CD4-positive, alpha-beta memory T cell (primary cell): ENCODE measurements around the gene CCR9. TPM values are rescaled to one million over a fixed set of nuclear protein-coding genes. Genes with fewer than 3 reads are reported as not detected.

Experiments used
- CTCF ChIA-PET: fragments of 350-600 bp; sonication (Branson Sonifier 250); formaldehyde crosslinking; loops from one replicate; lab custom pipeline; 2021; ENCODE audit warnings: inconsistent platforms; ENCODE audit not compliant: partially characterized antibody; lab: Charles Lee
- POLR2A ChIA-PET: fragments of 350-600 bp; sonication (Branson Sonifier 250); formaldehyde crosslinking; loops from one replicate; lab custom pipeline; 2021; ENCODE audit not compliant: partially characterized antibody; lab: Charles Lee
- DNase-seq, 5 donors: peaks; one replicate each; pipeline versions ENCODE4 v3.0.0 to v3.0.0-alpha.2; 2020 to 2022; ENCODE audit warnings: mixed read lengths in 1 of 5
- H3K27ac ChIP-seq: one replicate; pipeline ENCODE4 v1.7.0; 2013; ENCODE audit warnings: low read depth, low read length
- H3K27me3 ChIP-seq: 2 replicates; pipeline ENCODE4 v1.7.0; 2013; ENCODE audit warnings: mild to moderate bottlenecking, low read length, moderate library complexity; ENCODE audit not compliant: insufficient read depth
- H3K36me3 ChIP-seq: 2 replicates; pipeline ENCODE4 v1.7.0; 2013; ENCODE audit warnings: mild to moderate bottlenecking, low read length, moderate library complexity; ENCODE audit not compliant: insufficient read depth
- H3K4me1 ChIP-seq: 2 replicates; pipeline ENCODE4 v1.7.0; 2013; ENCODE audit warnings: mild to moderate bottlenecking, low read length, moderate library complexity; ENCODE audit not compliant: insufficient read depth
- H3K4me3 ChIP-seq, 2 donors: one replicate each; pipeline ENCODE4 v1.7.0; 2013; ENCODE audit warnings: low read length in 2 of 2, mild to moderate bottlenecking in 1 of 2
- H3K9me3 ChIP-seq, 2 donors: one replicate each; pipeline ENCODE4 v1.7.0; 2013; ENCODE audit warnings: low read length in 2 of 2, control low read depth in 1 of 2; ENCODE audit not compliant: control insufficient read depth in 1 of 2
- H3K27ac Mint-ChIP-seq, 7 donors: one replicate each; pipeline ENCODE4 v1.8.0; 2020 to 2021; ENCODE audit warnings: mixed read lengths in 7 of 7, mild to moderate bottlenecking in 6 of 7, inconsistent platforms in 3 of 7, moderate library complexity in 3 of 7
- H3K27me3 Mint-ChIP-seq, 2 donors: one replicate each; pipeline ENCODE4 v1.8.0; 2020 to 2021; ENCODE audit warnings: mixed read lengths in 2 of 2
- H3K36me3 Mint-ChIP-seq, 2 donors: one replicate each; pipeline ENCODE4 v1.8.0; 2020 to 2021; ENCODE audit warnings: mixed read lengths in 2 of 2, inconsistent platforms in 1 of 2, mild to moderate bottlenecking in 1 of 2
- H3K4me1 Mint-ChIP-seq, 4 donors: one replicate each; pipeline ENCODE4 v1.8.0; 2020 to 2021; ENCODE audit warnings: mixed read lengths in 4 of 4, mild to moderate bottlenecking in 1 of 4
- H3K4me3 Mint-ChIP-seq, 8 donors: one replicate each; pipeline ENCODE4 v1.8.0; 2020 to 2021; ENCODE audit warnings: mixed read lengths in 8 of 8, mild to moderate bottlenecking in 7 of 8, moderate library complexity in 6 of 8, inconsistent platforms in 3 of 8
- H3K9me3 Mint-ChIP-seq, 8 donors: one replicate each; pipeline ENCODE4 v1.8.0; 2020 to 2021; ENCODE audit warnings: mixed read lengths in 8 of 8, mild to moderate bottlenecking in 5 of 8, inconsistent platforms in 3 of 8, moderate library complexity in 1 of 8
- intact Hi-C: fragments of 100-400 bp; cut with micrococcal nuclease; formaldehyde crosslinking; loops from one replicate; pipeline ENCODE4 v1.15.1; 2023
- polyA plus RNA-seq, 2 donors: library from polyadenylated mRNA; unstranded; fragments of 300-500 nt; fragmentation: Illumina TruSeq; gene quantifications; one replicate each; pipeline ENCODE4 v1.2.3, GENCODE V29; 2021
- total RNA-seq, 2 experiments: library from RNA; stranded (reverse); gene quantifications; one replicate each; pipeline ENCODE4 v1.2.3, GENCODE V29; 2021

The CCR9 gene
- total and polyA plus RNA-seq, 4 experiments from 2014 or later, result 3.9 to 4.5 (median 4.2) TPM

DNA sequence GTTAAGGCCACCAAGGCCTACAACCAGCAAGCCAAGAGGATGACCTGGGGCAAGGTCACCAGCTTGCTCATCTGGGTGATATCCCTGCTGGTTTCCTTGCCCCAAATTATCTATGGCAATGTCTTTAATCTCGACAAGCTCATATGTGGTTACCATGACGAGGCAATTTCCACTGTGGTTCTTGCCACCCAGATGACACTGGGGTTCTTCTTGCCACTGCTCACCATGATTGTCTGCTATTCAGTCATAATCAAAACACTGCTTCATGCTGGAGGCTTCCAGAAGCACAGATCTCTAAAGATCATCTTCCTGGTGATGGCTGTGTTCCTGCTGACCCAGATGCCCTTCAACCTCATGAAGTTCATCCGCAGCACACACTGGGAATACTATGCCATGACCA, 60.5 kb downstream of the CCR9 start:
- intact Hi-C loops, result no loop called here
- Mint-ChIP-seq H3K4me1 (peaks cover 52 to 97% (median 82%) of the 10 kb centered on the region in 4 donors), H3K27me3 (no peaks in the 10 kb centered on the region), H3K36me3 (peaks cover 70 to 72% of the 10 kb centered on the region in 2 donors), H3K27ac (peak overlapping the region in 6 of 7 donors; percentile 22 to 83 (median 68)), H3K9me3 (peaks cover 0 to 2% (median 0%) of the 10 kb centered on the region in 8 donors), H3K4me3 (peak overlapping the region in 5 of 8 donors; percentile 4 to 64 (median 52))
- POLR2A ChIA-PET, result interaction anchor here (1.2 to 18.1 kb wide), 3 partner anchors 8 to 47 kb away, joined by 4 to 195 read pairs (median 90); partner anchors contain the start of gene FYCO1
- Histone ChIP-seq H3K36me3 (peaks cover 54% of the 10 kb centered on the region), H3K27me3 (no peaks in the 10 kb centered on the region), H3K4me3 (no peak overlapping the region), H3K4me1 (peaks cover 99% of the 10 kb centered on the region), H3K9me3 (no peaks in the 10 kb centered on the region), H3K27ac (no peak overlapping the region)
- DNase-seq, result no peak
- CTCF ChIA-PET, result interaction anchor here (1.0 to 23.5 kb wide), 4 partner anchors 16 to 132 kb away, joined by 3 to 677 read pairs (median 80); no protein-coding TSS in a partner anchor

DNA sequence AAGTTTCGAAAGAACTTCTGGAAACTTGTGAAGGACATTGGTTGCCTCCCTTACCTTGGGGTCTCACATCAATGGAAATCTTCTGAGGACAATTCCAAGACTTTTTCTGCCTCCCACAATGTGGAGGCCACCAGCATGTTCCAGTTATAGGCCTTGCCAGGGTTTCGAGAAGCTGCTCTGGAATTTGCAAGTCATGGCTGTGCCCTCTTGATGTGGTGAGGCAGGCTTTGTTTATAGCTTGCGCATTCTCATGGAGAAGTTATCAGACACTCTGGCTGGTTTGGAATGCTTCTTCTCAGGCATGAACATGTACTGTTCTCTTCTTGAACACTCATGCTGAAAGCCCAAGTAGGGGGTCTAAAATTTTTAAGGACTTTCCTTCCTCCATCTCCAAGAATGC, 61.0 kb downstream of the CCR9 start:
- H3K9me3 Mint-ChIP-seq, result peaks cover 0 to 2% (median 0%) of the 10 kb centered on the region in 8 donors
- Histone ChIP-seq H3K36me3 (peaks cover 59% of the 10 kb centered on the region), H3K9me3 (no peaks in the 10 kb centered on the region), H3K4me1 (peaks cover 97% of the 10 kb centered on the region), H3K27me3 (no peaks in the 10 kb centered on the region), H3K4me3 (no peak overlapping the region), H3K27ac (no peak overlapping the region)
- peak overlapping the region in 3 of 8 donors; percentile 4 to 63 (median 48) for H3K4me3 Mint-ChIP-seq
- H3K27ac Mint-ChIP-seq, result peak overlapping the region in 6 of 7 donors; percentile 37 to 80 (median 64)
- DNase-seq, result no peak
- POLR2A ChIA-PET, result interaction anchor here (1.2 to 18.1 kb wide), 3 partner anchors 8 to 47 kb away, joined by 4 to 195 read pairs (median 90); partner anchors contain the start of gene FYCO1
- H3K36me3 Mint-ChIP-seq, result peaks cover 74% of the 10 kb centered on the region in 2 donors
- intact Hi-C loops, result no loop called here
- CTCF ChIA-PET, result interaction anchor here (1.0 to 23.5 kb wide), 3 partner anchors 9 to 132 kb away, joined by 3 to 677 read pairs (median 24); no protein-coding TSS in a partner anchor
- H3K4me1 Mint-ChIP-seq, result peaks cover 52 to 97% (median 79%) of the 10 kb centered on the region in 4 donors
- H3K27me3 Mint-ChIP-seq, result no peaks in the 10 kb centered on the region

DNA sequence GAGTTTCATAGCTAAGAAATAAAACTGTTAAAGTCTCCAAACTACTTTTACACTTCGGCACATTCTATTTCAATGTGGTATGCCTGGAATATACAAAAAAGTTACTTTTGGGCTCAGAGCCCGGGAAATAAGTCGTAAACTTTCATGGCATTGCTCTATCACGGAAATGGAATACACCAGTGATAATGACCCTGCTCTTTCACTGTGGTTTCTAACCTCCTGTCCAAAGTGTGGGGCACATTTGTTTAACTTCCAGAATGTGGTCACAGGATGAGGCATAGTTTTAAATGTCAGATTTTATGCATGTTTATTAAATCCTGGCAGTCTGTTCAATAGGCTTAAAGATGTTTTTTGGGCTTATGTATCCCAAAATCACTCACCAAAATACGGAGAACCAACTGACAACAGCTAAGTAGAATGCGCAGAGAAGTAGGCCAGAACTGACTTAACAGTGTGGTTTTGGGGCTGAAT, 62.0 kb downstream of the CCR9 start:
- ChIA-PET POLR2A (interaction anchor here (0.5 to 18.1 kb wide), 6 partner anchors 9 to 121 kb away, joined by 3 to 195 read pairs (median 4); partner anchors contain the start of gene FYCO1), CTCF (interaction anchor here (5.1 to 23.5 kb wide), 2 partner anchors 10 to 131 kb away, joined by 24 to 677 read pairs; no protein-coding TSS in a partner anchor)
- intact Hi-C loops, result no loop called here
- Mint-ChIP-seq H3K27ac (peak overlapping the region; percentile 35 to 83 (median 79)), H3K27me3 (no peaks in the 10 kb centered on the region), H3K4me3 (peak overlapping the region in 5 of 8 donors; percentile 17 to 65 (median 22)), H3K4me1 (peaks cover 42 to 97% (median 74%) of the 10 kb centered on the region in 4 donors), H3K9me3 (peaks cover 0 to 2% (median 0%) of the 10 kb centered on the region in 8 donors), H3K36me3 (peaks cover 79 to 84% of the 10 kb centered on the region in 2 donors)
- Histone ChIP-seq H3K27me3 (no peaks in the 10 kb centered on the region), H3K4me3 (no peak overlapping the region), H3K9me3 (no peaks in the 10 kb centered on the region), H3K27ac (no peak overlapping the region), H3K4me1 (peaks cover 87% of the 10 kb centered on the region), H3K36me3 (peaks cover 69% of the 10 kb centered on the region)
- no peak for DNase-seq

DNA sequence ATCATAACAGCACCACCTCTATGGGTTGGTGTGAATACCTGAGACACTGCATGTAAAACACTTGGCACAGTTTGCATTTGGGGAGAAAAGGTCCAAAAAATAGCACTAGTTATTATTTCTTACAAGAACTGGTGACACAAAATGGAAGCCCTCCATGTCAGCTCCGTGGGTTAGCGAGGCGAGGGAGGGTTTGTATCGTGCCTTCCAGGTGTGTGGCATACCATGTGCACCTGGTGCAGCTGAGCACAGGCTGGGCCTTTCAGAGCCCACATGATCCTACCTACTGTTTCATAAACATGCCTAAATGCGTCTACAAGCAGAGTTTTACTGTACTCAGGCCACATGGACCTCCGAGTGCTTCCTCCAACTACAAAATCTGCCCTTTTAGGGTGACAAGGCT, 62.5 kb downstream of the CCR9 start:
- intact Hi-C loops, result no loop called here
- H3K27me3 Mint-ChIP-seq, result no peaks in the 10 kb centered on the region

DNA sequence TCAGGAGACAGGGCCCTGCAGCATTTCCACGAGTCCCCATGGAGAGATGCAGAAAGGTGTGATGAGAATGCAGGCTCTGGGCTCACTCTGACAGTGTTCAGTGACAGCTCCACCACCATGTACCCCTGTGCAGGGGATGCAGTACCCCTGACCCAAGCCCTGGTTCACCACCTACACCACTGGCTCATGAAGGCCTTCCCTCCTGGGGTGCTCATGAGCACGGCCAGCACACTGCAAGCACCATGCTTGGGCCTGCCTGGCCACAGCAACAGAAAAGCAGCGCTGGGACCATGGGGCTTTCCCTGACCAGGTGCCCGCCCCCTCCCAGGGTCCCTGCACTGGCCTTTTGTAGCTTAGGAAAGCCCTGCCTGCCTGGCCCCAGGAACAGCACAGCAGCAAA, 63.1 kb downstream of the CCR9 start:
- Histone ChIP-seq H3K4me3 (no peak overlapping the region), H3K36me3 (peaks cover 80% of the 10 kb centered on the region), H3K4me1 (peaks cover 76% of the 10 kb centered on the region), H3K27ac (peak overlapping the region; percentile 1), H3K9me3 (no peaks in the 10 kb centered on the region), H3K27me3 (no peaks in the 10 kb centered on the region)
- H3K27me3 Mint-ChIP-seq, result no peaks in the 10 kb centered on the region
- DNase-seq, result no peak
- ChIA-PET POLR2A (interaction anchor here (1.1 to 18.1 kb wide), 5 partner anchors 15 to 120 kb away, joined by 3 to 195 read pairs (median 60); partner anchors contain the start of gene FYCO1), CTCF (interaction anchor here (1.3 to 23.5 kb wide), 5 partner anchors 11 to 283 kb away, joined by 3 to 677 read pairs (median 36); no protein-coding TSS in a partner anchor)
- peak overlapping the region in 5 of 7 donors; percentile 69 to 90 (median 80) for H3K27ac Mint-ChIP-seq
- peaks cover 0 to 2% (median 0%) of the 10 kb centered on the region in 8 donors for H3K9me3 Mint-ChIP-seq
- H3K4me1 Mint-ChIP-seq, result peaks cover 37 to 100% (median 66%) of the 10 kb centered on the region in 4 donors
- intact Hi-C loops, result no loop called here
- H3K4me3 Mint-ChIP-seq, result peak overlapping the region in 1 of 8 donors; percentile 10
- H3K36me3 Mint-ChIP-seq, result peaks cover 87 to 95% of the 10 kb centered on the region in 2 donors

More for the DNA sequence above, 62.5 kb downstream of the CCR9 start:
- Mint-ChIP-seq H3K27ac (peak overlapping the region in 6 of 7 donors; percentile 35 to 83 (median 79)), H3K4me3 (peak overlapping the region in 5 of 8 donors; percentile 17 to 65 (median 40)), H3K4me1 (peaks cover 36 to 97% (median 69%) of the 10 kb centered on the region in 4 donors), H3K36me3 (peaks cover 81 to 89% of the 10 kb centered on the region in 2 donors), H3K9me3 (peaks cover 0 to 2% (median 0%) of the 10 kb centered on the region in 8 donors)
- Histone ChIP-seq H3K4me3 (no peak overlapping the region), H3K36me3 (peaks cover 74% of the 10 kb centered on the region), H3K9me3 (no peaks in the 10 kb centered on the region), H3K27ac (peak overlapping the region; percentile 1), H3K27me3 (no peaks in the 10 kb centered on the region), H3K4me1 (peaks cover 82% of the 10 kb centered on the region)
- CTCF ChIA-PET, result interaction anchor here (5.1 to 23.5 kb wide), 2 partner anchors 10 to 130 kb away, joined by 24 to 677 read pairs; no protein-coding TSS in a partner anchor
- DNase-seq, result no peak
- POLR2A ChIA-PET, result interaction anchor here (0.5 to 18.1 kb wide), 5 partner anchors 15 to 120 kb away, joined by 3 to 195 read pairs (median 4); partner anchors contain the start of gene FYCO1

DNA sequence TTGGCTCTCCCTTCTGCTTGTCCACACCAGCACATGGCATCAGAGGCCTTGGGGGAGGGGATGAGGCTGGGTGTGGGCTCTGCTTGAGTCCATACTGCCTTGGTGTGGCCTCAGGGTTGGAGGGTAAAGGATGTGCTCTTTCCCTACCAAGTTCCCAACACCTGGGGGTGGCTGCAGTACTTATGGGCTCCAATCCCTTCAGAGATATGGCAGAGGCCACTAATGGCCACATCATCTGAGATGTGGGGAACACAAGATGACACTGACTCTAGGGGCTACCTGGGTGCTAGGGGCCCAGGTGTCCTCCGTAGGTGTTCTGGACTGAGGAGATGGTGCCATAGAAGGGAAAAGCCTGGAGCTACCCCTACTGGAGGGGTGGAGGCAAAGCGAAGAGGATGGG, 63.8 kb downstream of the CCR9 start:
- Mint-ChIP-seq H3K9me3 (peaks cover 0 to 2% (median 0%) of the 10 kb centered on the region in 8 donors), H3K27me3 (no peaks in the 10 kb centered on the region), H3K36me3 (peaks cover 91 to 96% of the 10 kb centered on the region in 2 donors), H3K4me3 (peak overlapping the region in 4 of 8 donors; percentile 28 to 79 (median 58)), H3K27ac (peak overlapping the region; percentile 55 to 90 (median 86)), H3K4me1 (peaks cover 30 to 93% (median 60%) of the 10 kb centered on the region in 4 donors)
- no peaks in the 10 kb centered on the region for H3K9me3 ChIP-seq
- CTCF ChIA-PET, result interaction anchor here (1.1 to 5.1 kb wide), 12 partner anchors 10 to 284 kb away, joined by 3 to 37 read pairs (median 6); no protein-coding TSS in a partner anchor
- no peak for DNase-seq
- H3K4me1 ChIP-seq, result peaks cover 69% of the 10 kb centered on the region
- intact Hi-C loops, result loop anchor here (2.0 kb wide), 1 partner anchor 45 kb away; the partner anchor contains the start of gene FYCO1
- POLR2A ChIA-PET, result interaction anchor here (0.8 to 18.1 kb wide), 21 partner anchors 8 to 423 kb away, joined by 3 to 195 read pairs (median 5); partner anchors contain the start of genes CCR5, FYCO1 and SACM1L
- H3K4me3 ChIP-seq, result no peak overlapping the region
- peak overlapping the region; percentile 15 for H3K27ac ChIP-seq
- peaks cover 87% of the 10 kb centered on the region for H3K36me3 ChIP-seq
- H3K27me3 ChIP-seq, result no peaks in the 10 kb centered on the region
